CD4-positive, alpha-beta T cell (primary cell): ENCODE data around the gene STRBP. TPM values are rescaled to one million over a fixed set of nuclear protein-coding genes. Genes with fewer than 3 reads are reported as not detected.

Experiments
- ATAC-seq: fragments of 200-7000 bp; cut with Tn5 transposase; one replicate; pipeline ENCODE4 v1.10.0; 2022; ENCODE audit warnings: mild to moderate bottlenecking; ENCODE audit not compliant: poor library complexity
- CTCF ChIA-PET: fragments of 350-600 bp; sonication (Branson Sonifier 250); formaldehyde crosslinking; loops from one replicate; lab custom pipeline; 2021; ENCODE audit warnings: antibody characterized with exemption, inconsistent platforms; lab: Charles Lee
- POLR2A ChIA-PET: fragments of 350-600 bp; sonication (Branson Sonifier 250); formaldehyde crosslinking; loops from one replicate; lab custom pipeline; 2021; ENCODE audit warnings: antibody characterized with exemption, inconsistent platforms; lab: Charles Lee
- DNase-seq, 14 experiments: peaks; one replicate each; pipeline ENCODE4 v3.0.0-alpha.2; 2013 to 2020; ENCODE audit warnings: mixed read lengths in 2 of 14
- H3K27ac ChIP-seq, 2 donors: one replicate each; pipeline versions ENCODE4 v1.5.1 to v1.7.0; 2013; ENCODE audit warnings: low read length in 2 of 2, low read depth in 1 of 2, mild to moderate bottlenecking in 1 of 2
- H3K27me3 ChIP-seq, 2 experiments: 1 replicate in 1 of 2; 2 replicates in 1 of 2; pipeline versions ENCODE4 v1.6.1 to v1.7.0; 2013; ENCODE audit warnings: low read length in 2 of 2, control low read depth in 1 of 2, mild to moderate bottlenecking in 1 of 2, moderate library complexity in 1 of 2; ENCODE audit not compliant: insufficient read depth in 2 of 2, control insufficient read depth in 1 of 2
- H3K36me3 ChIP-seq: one replicate; pipeline ENCODE4 v1.6.1; 2013; ENCODE audit warnings: low read length, control low read depth; ENCODE audit not compliant: insufficient read depth
- H3K4me1 ChIP-seq: one replicate; pipeline ENCODE4 v1.6.1; 2013; ENCODE audit warnings: low read length, control low read depth; ENCODE audit not compliant: insufficient read depth
- H3K4me3 ChIP-seq: one replicate; pipeline ENCODE4 v1.5.1; 2013; ENCODE audit warnings: mild to moderate bottlenecking, low read length, moderate library complexity
- H3K9me3 ChIP-seq, 2 experiments: 1 replicate in 1 of 2; 2 replicates in 1 of 2; pipeline versions ENCODE4 v1.6.1 to v1.7.0; 2013; ENCODE audit warnings: low read length in 2 of 2, mild to moderate bottlenecking in 2 of 2, control low read depth in 1 of 2, moderate library complexity in 1 of 2; ENCODE audit not compliant: control insufficient read depth in 1 of 2, insufficient read depth in 1 of 2
- H3K27ac Mint-ChIP-seq: one replicate; pipeline ENCODE4 v1.8.0; 2020; ENCODE audit warnings: mixed read lengths
- H3K27me3 Mint-ChIP-seq: one replicate; pipeline ENCODE4 v1.8.0; 2021; ENCODE audit warnings: mixed read lengths
- H3K36me3 Mint-ChIP-seq: one replicate; pipeline ENCODE4 v1.8.0; 2021; ENCODE audit warnings: low read depth, mixed read lengths
- H3K4me1 Mint-ChIP-seq: one replicate; pipeline ENCODE4 v1.8.0; 2021; ENCODE audit warnings: low read depth, mixed read lengths
- H3K4me3 Mint-ChIP-seq: one replicate; pipeline ENCODE4 v1.8.0; 2020; ENCODE audit warnings: mild to moderate bottlenecking, mixed read lengths
- H3K9me3 Mint-ChIP-seq: one replicate; pipeline ENCODE4 v1.8.0; 2020; ENCODE audit warnings: mixed read lengths
- CTCF ChIP-seq: fragments of 200-600 bp; IDR thresholded peaks from one replicate; pipeline ENCODE4 v1.8.0; 2022; ENCODE audit warnings: antibody characterized with exemption, mild to moderate bottlenecking
- intact Hi-C, 2 experiments: fragments of 100-400 bp; cut with DNase I in 1 of 2; cut with micrococcal nuclease in 1 of 2; formaldehyde crosslinking; loops; one replicate each; pipeline versions ENCODE4 v1.15.1 to v1.9.0; 2023 to 2025; cut with DNase I, micrococcal nuclease
- total RNA-seq, 174 experiments: library from RNA in 2 of 174; stranded (reverse) in 2 of 174; gene quantifications; one replicate each; pipeline ENCODE4 v1.2.3 and lab custom pipeline; 2021 to 2026

The STRBP gene
- total RNA-seq, 2 experiments from 2014 or later = 10.9 to 12.0 TPM

- no peak overlapping the region for H3K27ac ChIP-seq
- ChIA-PET POLR2A (no interaction called here), CTCF (no interaction called here)
- Mint-ChIP-seq H3K36me3 (no peaks in the 10 kb centered on the region), H3K27ac (no peak overlapping the region), H3K4me3 (no peak overlapping the region), H3K9me3 (no peaks in the 10 kb centered on the region), H3K27me3 (no peaks in the 10 kb centered on the region), H3K4me1 (peaks cover 7% of the 10 kb centered on the region)
- no peaks in the 10 kb centered on the region for H3K9me3 ChIP-seq
- no peaks in the 10 kb centered on the region for H3K4me1 ChIP-seq
- TF ChIP-seq CTCF = no peak
- DNase-seq (no peak), ATAC-seq (no peak)
- H3K36me3 ChIP-seq = no peaks in the 10 kb centered on the region
- intact Hi-C loops = no loop called here
- no peaks in the 10 kb centered on the region for H3K27me3 ChIP-seq
- no peak overlapping the region for H3K4me3 ChIP-seq
Observed at GRCh38 chr9:123310551-123311249, 42.3 kb upstream of the STRBP start.

- TF ChIP-seq CTCF = no peak
- Mint-ChIP-seq H3K4me1 (peaks cover 16% of the 10 kb centered on the region), H3K4me3 (no peak overlapping the region), H3K27me3 (no peaks in the 10 kb centered on the region), H3K27ac (no peak overlapping the region), H3K36me3 (no peaks in the 10 kb centered on the region), H3K9me3 (no peaks in the 10 kb centered on the region)
- no peak for ATAC-seq
- DNase-seq = no peak
- Histone ChIP-seq H3K36me3 (no peaks in the 10 kb centered on the region), H3K4me3 (no peak overlapping the region), H3K4me1 (peaks cover 10% of the 10 kb centered on the region), H3K27ac (no peak overlapping the region), H3K9me3 (no peaks in the 10 kb centered on the region), H3K27me3 (no peaks in the 10 kb centered on the region)
- CTCF ChIA-PET = no interaction called here
- POLR2A ChIA-PET = no interaction called here
- intact Hi-C loops = no loop called here
Observed at GRCh38 chr9:123309611-123310010, 41.2 kb upstream of the STRBP start.

- no peaks in the 10 kb centered on the region for H3K36me3 Mint-ChIP-seq
- ATAC-seq = no peak
- POLR2A ChIA-PET = interaction anchor here (1.6 kb wide), 1 partner anchor 17 kb away, joined by 16 read pairs; no protein-coding TSS in a partner anchor
- no peak for TF ChIP-seq CTCF
- no peak overlapping the region for H3K27ac ChIP-seq
- peaks cover 37% of the 10 kb centered on the region for H3K4me1 Mint-ChIP-seq
- no peaks in the 10 kb centered on the region for H3K27me3 Mint-ChIP-seq
- H3K4me3 ChIP-seq = no peak overlapping the region
- H3K9me3 ChIP-seq = no peaks in the 10 kb centered on the region
- H3K27me3 ChIP-seq = no peaks in the 10 kb centered on the region
- no peaks in the 10 kb centered on the region for H3K36me3 ChIP-seq
- peaks cover 33% of the 10 kb centered on the region for H3K4me1 ChIP-seq
- no peak for DNase-seq
- no peak overlapping the region for H3K4me3 Mint-ChIP-seq
- H3K27ac Mint-ChIP-seq = peak overlapping the region; percentile 81
- CTCF ChIA-PET = no interaction called here
- intact Hi-C loops = loop anchor here in 1 of 2 experiments (2.0 kb wide), 1 partner anchor 17 kb away; no protein-coding TSS in a partner anchor
- H3K9me3 Mint-ChIP-seq = no peaks in the 10 kb centered on the region
Observed at GRCh38 chr9:123305879-123306278, 37.5 kb upstream of the STRBP start.
